GM18526 (cell line): ENCODE data around the gene FAM177B.

Experiments
- POLR2A ChIP-seq: IDR thresholded peaks from 3 replicates; pipeline ENCODE4 v1.6.1; 2011; ENCODE audit not compliant: insufficient read length; ENCODE audit errors: extremely low read depth

FAM177B gene

GRCh38 chr1:222736972-222737371, at the start of gene FAM177B:
FAM177B (plus strand) TSS chr1:222737202; CDS start chr1:222746546, 9,344 bp downstream.
- no peak for TF ChIP-seq POLR2A

DNA sequence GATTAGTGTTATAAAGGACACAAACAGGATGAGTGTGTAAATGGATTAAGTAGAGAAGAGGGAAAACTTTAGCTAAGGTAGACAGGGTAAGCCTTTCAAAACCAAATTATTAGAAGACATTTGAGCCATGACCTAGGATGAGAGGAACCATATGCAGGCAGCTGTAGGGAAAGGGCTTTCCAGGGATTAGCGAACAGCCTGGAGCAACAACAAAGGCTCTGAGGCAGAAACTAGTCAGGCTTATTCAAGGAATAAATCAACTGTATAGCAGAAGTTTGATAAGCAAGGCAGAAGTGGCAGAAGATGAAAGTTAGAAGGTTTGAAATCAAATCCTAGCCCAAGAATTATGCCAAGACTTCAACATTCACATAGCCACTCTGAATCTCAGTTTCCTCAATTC, 46.0 kb upstream of the FAM177B start:
- no peak for TF ChIP-seq POLR2A

GRCh38 chr1:222694927-222695326, 42.1 kb upstream of the FAM177B start:
- TF ChIP-seq POLR2A: no peak

GRCh38 chr1:222696741-222697140, 40.3 kb upstream of the FAM177B start:
- no peak for TF ChIP-seq POLR2A

- no peak for TF ChIP-seq POLR2A
Measured at GRCh38 chr1:222697203-222697602, 39.8 kb upstream of the FAM177B start.

GRCh38 chr1:222697826-222698225, 39.2 kb upstream of the FAM177B start:
- no peak for TF ChIP-seq POLR2A

- no peak for TF ChIP-seq POLR2A
Measured at GRCh38 chr1:222702210-222702609, 34.8 kb upstream of the FAM177B start.

GRCh38 chr1:222704260-222704659, 32.7 kb upstream of the FAM177B start:
- no peak for TF ChIP-seq POLR2A

GRCh38 chr1:222706815-222707214, 30.2 kb upstream of the FAM177B start:
- no peak for TF ChIP-seq POLR2A

GRCh38 chr1:222709700-222710153, 27.3 kb upstream of the FAM177B start:
- no peak for TF ChIP-seq POLR2A

DNA sequence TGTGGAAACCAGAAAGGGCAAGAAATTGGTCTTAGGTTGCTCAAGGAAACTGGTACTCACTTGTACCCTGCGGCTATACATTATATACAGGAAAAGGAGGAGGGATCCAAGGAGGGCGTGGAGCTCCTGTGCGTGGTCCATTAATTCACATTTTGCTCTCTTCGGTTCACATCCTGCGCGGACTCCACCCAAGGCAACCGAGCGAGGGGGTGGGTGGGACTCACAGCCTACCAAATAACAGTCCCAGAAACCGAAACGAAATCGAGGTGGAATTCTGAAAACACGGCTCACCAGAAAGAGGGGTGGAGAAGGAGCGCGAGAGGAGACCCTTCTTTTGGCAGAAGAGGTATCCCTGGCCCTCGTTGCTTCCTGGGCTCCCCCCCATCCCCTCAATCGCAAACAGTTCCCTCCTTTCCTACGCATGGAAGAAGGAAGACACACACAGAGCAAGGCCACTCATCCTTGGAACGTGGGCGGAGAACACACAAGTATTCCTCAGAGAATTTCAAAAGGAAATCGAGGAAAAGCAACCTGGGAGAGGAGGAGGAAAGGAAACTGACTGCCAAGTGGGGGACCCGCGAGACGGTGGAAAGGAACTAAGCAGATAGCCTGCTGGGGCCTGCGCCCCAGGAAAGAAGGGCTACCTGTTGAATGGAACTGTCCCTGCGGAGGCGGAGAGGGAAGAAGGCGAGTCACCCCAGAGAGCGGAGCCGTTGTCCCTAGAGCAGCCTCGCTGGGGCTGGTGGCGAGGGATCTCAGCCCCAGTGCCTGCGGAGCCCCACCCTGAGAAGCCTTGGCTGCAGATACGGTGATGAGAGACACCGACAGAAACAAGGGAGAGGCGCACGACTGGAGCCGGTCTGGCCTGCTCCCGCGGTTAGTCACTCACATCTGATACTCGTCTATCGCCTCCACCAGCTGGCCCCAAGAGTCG, 25.4 kb upstream of the FAM177B start:
- peak; percentile 21 for TF ChIP-seq POLR2A

GRCh38 chr1:222712253-222713090, 24.5 kb upstream of the FAM177B start, which contains the start of the genes AIDA and BROX:
AIDA (minus strand) TSS chr1:222712491; CDS start chr1:222712317, 174 bp downstream.
BROX (plus strand) TSS chr1:222712564; CDS start chr1:222715700, 3,136 bp downstream.
- no peak for TF ChIP-seq POLR2A

- peak; percentile 50 for TF ChIP-seq POLR2A
Measured at GRCh38 chr1:222713091-222713961, 23.7 kb upstream of the FAM177B start.

DNA sequence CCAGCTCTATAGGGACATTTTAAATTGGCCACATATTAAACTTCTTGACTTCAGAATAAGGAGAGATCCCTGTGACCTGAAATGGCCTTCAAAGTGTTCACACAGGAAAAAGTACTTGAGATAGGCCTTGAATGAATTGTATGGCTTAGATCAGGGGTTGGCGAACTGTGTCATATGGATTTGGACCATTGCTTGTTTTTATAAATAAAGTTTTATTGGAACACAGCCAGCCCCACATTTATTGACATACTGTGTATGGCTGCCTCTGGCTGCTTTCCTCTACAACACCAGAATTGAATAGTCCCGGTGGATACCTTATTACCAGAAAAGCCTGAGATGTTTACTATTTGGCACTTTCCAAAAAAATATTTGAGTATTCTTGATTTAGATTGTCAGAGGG, 20.6 kb upstream of the FAM177B start:
- no peak for TF ChIP-seq POLR2A

GRCh38 chr1:222728746-222729145, 8.3 kb upstream of the FAM177B start:
- no peak for TF ChIP-seq POLR2A

GRCh38 chr1:222730866-222731265, 6.1 kb upstream of the FAM177B start:
- no peak for TF ChIP-seq POLR2A
